RWPE1 (cell line): ENCODE data around the gene SLC26A8.

ENCODE experiments used
- CTCF ChIA-PET: fragments of 350-600 bp; sonication (Branson Sonifier 250); formaldehyde crosslinking; extraction: SDS; loops from one replicate; lab custom pipeline; 2021; lab: Yijun Ruan, JAX
- POLR2A ChIA-PET: fragments of 400-600 bp; formaldehyde crosslinking; extraction: SDS; loops from one replicate; lab custom pipeline; 2020; ENCODE audit warnings: antibody characterized with exemption; ENCODE audit not compliant: low non-redundant PET; lab: Yijun Ruan, JAX
- DNase-seq: peaks from one replicate; pipeline ENCODE4 v3.0.0; 2012; ENCODE audit warnings: low spot score
- H3K27ac ChIP-seq: fragments of 450-650 bp; 2 replicates; pipeline ENCODE4 v1.5.1; 2017
- CTCF ChIP-seq: fragments of 450-650 bp; conservative IDR thresholded peaks from 2 replicates; pipeline ENCODE4 v1.5.1; 2017; ENCODE audit warnings: low read depth, mild to moderate bottlenecking

SLC26A8 gene

GRCh38 chr6:36023996-36024795, at the start of gene SLC26A8:
SLC26A8 (minus strand) TSS chr6:36024641; CDS start chr6:36019707, 4,934 bp downstream.
- H3K27ac ChIP-seq = no peak within 1 kb of the TSS
- CTCF ChIA-PET = no interaction called here
- POLR2A ChIA-PET = no interaction called here
- no peak for DNase-seq
- TF ChIP-seq CTCF = no peak

- no peak overlapping the region for H3K27ac ChIP-seq
- POLR2A ChIA-PET = interaction anchor here (0.7 kb wide), 1 partner anchor 715 kb away, joined by 3 read pairs; no protein-coding TSS in a partner anchor
- CTCF ChIA-PET = interaction anchor here (0.5 to 1.5 kb wide), 7 partner anchors 21 to 319 kb away, joined by 3 to 6 read pairs (median 4); no protein-coding TSS in a partner anchor
- no peak for DNase-seq
- TF ChIP-seq CTCF = no peak
Observed at GRCh38 chr6:36073587-36073986, 49.1 kb upstream of the SLC26A8 start.

GRCh38 chr6:36072681-36073080, 48.2 kb upstream of the SLC26A8 start:
- ChIA-PET CTCF (interaction anchor here (0.6 kb wide), 1 partner anchor 77 kb away, joined by 3 read pairs; no protein-coding TSS in a partner anchor), POLR2A (no interaction called here)
- no peak overlapping the region for H3K27ac ChIP-seq
- DNase-seq = no peak
- no peak for TF ChIP-seq CTCF

- DNase-seq = no peak
- TF ChIP-seq CTCF = no peak
- POLR2A ChIA-PET = interaction anchor here (0.6 kb wide), 1 partner anchor 914 kb away, joined by 3 read pairs; no protein-coding TSS in a partner anchor
- CTCF ChIA-PET = no interaction called here
- H3K27ac ChIP-seq = no peak overlapping the region
Observed at GRCh38 chr6:36071714-36072113, 47.3 kb upstream of the SLC26A8 start.

- H3K27ac ChIP-seq = no peak overlapping the region
- no peak for DNase-seq
- ChIA-PET POLR2A (interaction anchor here (0.6 kb wide), 1 partner anchor 914 kb away, joined by 3 read pairs; no protein-coding TSS in a partner anchor), CTCF (interaction anchor here (0.6 kb wide), 1 partner anchor 554 kb away, joined by 3 read pairs; no protein-coding TSS in a partner anchor)
- TF ChIP-seq CTCF = no peak
Observed at GRCh38 chr6:36071281-36071680, 46.8 kb upstream of the SLC26A8 start.

- no peak for TF ChIP-seq CTCF
- ChIA-PET CTCF (interaction anchor here (0.7 kb wide), 1 partner anchor 189 kb away, joined by 3 read pairs; no protein-coding TSS in a partner anchor), POLR2A (no interaction called here)
Observed at GRCh38 chr6:36070252-36070651, 45.8 kb upstream of the SLC26A8 start.

More at GRCh38 chr6:36070252-36070651, 45.8 kb upstream of the SLC26A8 start:
- DNase-seq = no peak
- H3K27ac ChIP-seq = no peak overlapping the region
